ENCODE data around the gene SLC25A1. TPM values are rescaled to one million over a fixed set of nuclear protein-coding genes. Genes with fewer than 3 reads are reported as not detected.

The SLC25A1 gene
- total RNA-seq, 1 experiment from 2014 or later = 151 TPM

- Histone ChIP-seq H2BK120ac (ENCODE audit: low read depth, low read length, poor library complexity, severe bottlenecking) (no peak overlapping the region), H3K14ac (ENCODE audit: insufficient read depth, low read length) (no peak overlapping the region), H3K23ac (ENCODE audit: insufficient read length, low read depth, low read length) (no peak overlapping the region), H3K23me2 (ENCODE audit: insufficient read length, low read depth, low read length, poor library complexity, severe bottlenecking) (peaks cover 19% of the 10 kb centered on the region), H2BK12ac (ENCODE audit: insufficient read length, low read depth, low read length) (no peak overlapping the region), H3K4ac (ENCODE audit: low read depth, low read length) (no peak overlapping the region; the same call in 1 of the 2 replicates), H3K27ac (ENCODE audit: insufficient read length, low read depth, low read length) (no peak overlapping the region), H2AFZ (ENCODE audit: low read length) (no peak overlapping the region), H2AK5ac (ENCODE audit: insufficient read length, low read length) (no peak overlapping the region), H3K27me3 (ENCODE audit: insufficient read depth, low read length) (no peaks in the 10 kb centered on the region), H3K9me3 (ENCODE audit: control insufficient read depth, low read depth, low read length) (no peaks in the 10 kb centered on the region), H3T11ph (ENCODE audit: low read length) (no peak overlapping the region), H3K56ac (ENCODE audit: insufficient read length, low read depth, low read length) (no peak overlapping the region), H4K5ac (ENCODE audit: insufficient read length, low read depth, low read length) (no peak overlapping the region), H2BK20ac (ENCODE audit: low read depth, low read length, poor library complexity, severe bottlenecking) (no peak overlapping the region), H2BK5ac (ENCODE audit: insufficient read length, low read length) (no peak overlapping the region), H2BK15ac (ENCODE audit: low read depth, low read length) (no peak overlapping the region), H4K8ac (replicated peaks; ENCODE audit: insufficient read length, low read depth, low read length) (no peak overlapping the region), H3K9ac (ENCODE audit: extremely low read depth, insufficient read length, low read length) (no peak overlapping the region), H3K4me2 (ENCODE audit: insufficient read depth, insufficient read length, low read length) (no peak overlapping the region), H3K79me2 (ENCODE audit: insufficient read depth, low read length) (peaks cover 10% of the 10 kb centered on the region; the same call in 1 of the 2 replicates), H4K20me1 (ENCODE audit: control insufficient read depth, insufficient read depth, insufficient read length) (peaks cover 2% of the 10 kb centered on the region), H3K79me1 (ENCODE audit: insufficient read depth, low read depth, low read length, poor library complexity, severe bottlenecking) (peaks cover 6% of the 10 kb centered on the region), H4K91ac (ENCODE audit: insufficient read length, low read depth, low read length) (no peak overlapping the region), H3K4me1 (ENCODE audit: insufficient read depth, low read length) (peaks cover 3% of the 10 kb centered on the region; the same call in 1 of the 2 replicates), H3K18ac (ENCODE audit: insufficient read length, low read depth, low read length) (no peak overlapping the region)
- TF ChIP-seq CTCF (conservative IDR thresholded peaks at IDR 0.05) = no peak
- no peak for DNase-seq
- Mint-ChIP-seq H3K36me3 (ENCODE audit: insufficient read depth in 1 of 3, low read depth in 3 of 3) (peaks cover 0 to 22% (median 15%) of the 10 kb centered on the region in 3 experiments; a peak in 5 of 7 replicates), H3K4me1 (peaks cover 42 to 48% of the 10 kb centered on the region in 2 experiments), H3K9me3 (no peaks in the 10 kb centered on the region), H3K27me3 (ENCODE audit: low read depth) (peaks cover 8% of the 10 kb centered on the region), H3K4me3 (peak overlapping the region in 1 of 2 experiments; percentile 53; a peak in 3 of 5 replicates), H3K27ac (peak overlapping the region; percentile 48 to 86 (median 68); a peak in 3 of 7 replicates)
- no CpG with 5 or more reads among the region's 21 CpGs for WGBS (ENCODE audit: extremely low coverage, insufficient read length, low lambda C conversion rate)
These were observed 2.8 kb downstream of the SLC25A1 start for GRCh38 chr22:19175602-19176174.

Measured in H9 (cell line).